Dermis blood vessel endothelial cell (primary cell): Measurements from ENCODE around the gene LRRC63. TPM values are rescaled to one million over a fixed set of nuclear protein-coding genes. Genes with fewer than 3 reads are reported as not detected.
"Not testable (repeated sequence)": the region's sequence is repeated elsewhere in the genome, so short reads cannot be mapped to it uniquely, and the experiment has no call there.

ENCODE experiments used
- DNase-seq: peaks from one replicate; pipeline ENCODE4 v3.0.0; 2010
- total RNA-seq: library from RNA; depleted of rRNA; stranded (reverse); fragments of >200 nt; gene quantifications from 2 replicates; pipeline ENCODE4 v1.2.3, GENCODE V29; 2014

LRRC63 gene
- total RNA-seq: 0.09 TPM in 1 of 2 replicates, not detected in the other

GRCh38 chr13:46211483-46212351 is at the start of gene LRRC63:
Gene LRRC63 (plus strand): TSS chr13:46211928. CDS start chr13:46213035, 1,107 bp downstream.
- peak; percentile 58 for DNase-seq

- DNase-seq: not testable (repeated sequence)
Observed at GRCh38 chr13:46162741-46163140, 49.0 kb upstream of the LRRC63 start.

- DNase-seq: no peak
Observed at GRCh38 chr13:46164661-46165060, 47.1 kb upstream of the LRRC63 start.

GRCh38 chr13:46165485-46166223 is 46.1 kb upstream of the LRRC63 start:
- no peak for DNase-seq

- no peak for DNase-seq
Observed at GRCh38 chr13:46166224-46166584, 45.5 kb upstream of the LRRC63 start.

GRCh38 chr13:46166947-46167610 is 44.6 kb upstream of the LRRC63 start:
- DNase-seq: no peak

GRCh38 chr13:46168341-46168740 is 43.4 kb upstream of the LRRC63 start:
- DNase-seq: no peak

GRCh38 chr13:46168783-46169182 is 42.9 kb upstream of the LRRC63 start:
- DNase-seq: no peak

GRCh38 chr13:46169758-46170157 is 42.0 kb upstream of the LRRC63 start:
- no peak for DNase-seq

- DNase-seq: no peak
Observed at GRCh38 chr13:46170268-46170667, 41.5 kb upstream of the LRRC63 start.

- DNase-seq: no peak
Observed at GRCh38 chr13:46170687-46171086, 41.0 kb upstream of the LRRC63 start.

- DNase-seq: no peak
Observed at GRCh38 chr13:46171217-46171616, 40.5 kb upstream of the LRRC63 start.

- no peak for DNase-seq
Observed at GRCh38 chr13:46171739-46172138, 40.0 kb upstream of the LRRC63 start.

GRCh38 chr13:46172531-46172991 is 39.2 kb upstream of the LRRC63 start:
- no peak for DNase-seq

GRCh38 chr13:46173656-46174055 is 38.1 kb upstream of the LRRC63 start:
- no peak for DNase-seq

- DNase-seq: no peak
Observed at GRCh38 chr13:46176756-46177155, 35.0 kb upstream of the LRRC63 start.

GRCh38 chr13:46178143-46178542 is 33.6 kb upstream of the LRRC63 start:
- no peak for DNase-seq

GRCh38 chr13:46178821-46179220 is 32.9 kb upstream of the LRRC63 start:
- no peak for DNase-seq

- no peak for DNase-seq
Observed at GRCh38 chr13:46179491-46179908, 32.2 kb upstream of the LRRC63 start.

GRCh38 chr13:46179969-46180763 is 31.6 kb upstream of the LRRC63 start:
- no peak for DNase-seq

GRCh38 chr13:46181377-46181839 is 30.3 kb upstream of the LRRC63 start:
- no peak for DNase-seq

- DNase-seq: no peak
Observed at GRCh38 chr13:46181840-46182490, 29.8 kb upstream of the LRRC63 start, which contains the start of gene LCP1. Gene LCP1 (minus strand): TSS chr13:46182177. CDS start chr13:46159662, 22,515 bp downstream.
